Activated naive CD4-positive, alpha-beta T cell treated with anti-CD3 and anti-CD28 coated beads, Interleukin-2, amount 50 U/mL, for 72 hours (primary cell): ENCODE measurements around the gene SH3GL3. TPM values are rescaled to one million over a fixed set of nuclear protein-coding genes. Genes with fewer than 3 reads are reported as not detected.

Experiments used
- ATAC-seq, 2 donors: fragments of 150-1000 bp; cut with Tn5 transposase; 2 replicates each; pipeline ENCODE4 v1.10.0; 2021; ENCODE audit warnings: mild to moderate bottlenecking in 2 of 2, moderate library complexity in 2 of 2
- DNase-seq, 2 donors: peaks; one replicate each; pipeline ENCODE4 v3.0.0; 2021 to 2022; ENCODE audit warnings: low spot score in 2 of 2
- H3K27ac Mint-ChIP-seq, 2 donors: one replicate each; pipeline ENCODE4 v1.8.0; 2022; ENCODE audit warnings: mild to moderate bottlenecking in 2 of 2, mixed read lengths in 2 of 2
- H3K36me3 Mint-ChIP-seq, 2 donors: one replicate each; pipeline ENCODE4 v1.8.0; 2022; ENCODE audit warnings: mixed read lengths in 2 of 2
- H3K9me3 Mint-ChIP-seq, 2 donors: one replicate each; pipeline ENCODE4 v1.8.0; 2022; ENCODE audit warnings: mixed read lengths in 2 of 2
- total RNA-seq, 2 donors: library from RNA; stranded (reverse); gene quantifications; one replicate each; pipeline ENCODE4 v1.2.3, GENCODE V29; 2022

Gene SH3GL3
- total RNA-seq, 2 donors from 2014 or later = not detected

GRCh38 chr15:83446417-83446816 is 724 bp upstream of the SH3GL3 start:
- no peak for ATAC-seq
- DNase-seq = no peak
- Mint-ChIP-seq H3K27ac (no peak overlapping the region), H3K36me3 (no peaks in the 10 kb centered on the region), H3K9me3 (no peaks in the 10 kb centered on the region)

- no peaks in the 10 kb centered on the region for H3K9me3 Mint-ChIP-seq
- H3K36me3 Mint-ChIP-seq = no peaks in the 10 kb centered on the region
- no peak for DNase-seq
- H3K27ac Mint-ChIP-seq = no peak overlapping the region
- no peak for ATAC-seq
These were observed 2.1 kb downstream of the SH3GL3 start for GRCh38 chr15:83449250-83449671.

GRCh38 chr15:83449937-83450506 is 2.9 kb downstream of the SH3GL3 start:
- H3K36me3 Mint-ChIP-seq = no peaks in the 10 kb centered on the region
- H3K9me3 Mint-ChIP-seq = no peaks in the 10 kb centered on the region
- ATAC-seq = no peak
- no peak overlapping the region for H3K27ac Mint-ChIP-seq
- no peak for DNase-seq

GRCh38 chr15:83457149-83457548 is 10.0 kb downstream of the SH3GL3 start:
- ATAC-seq (no peak), DNase-seq (no peak)
- Mint-ChIP-seq H3K27ac (no peak overlapping the region), H3K36me3 (no peaks in the 10 kb centered on the region), H3K9me3 (no peaks in the 10 kb centered on the region)

- Mint-ChIP-seq H3K36me3 (no peaks in the 10 kb centered on the region), H3K27ac (no peak overlapping the region), H3K9me3 (no peaks in the 10 kb centered on the region)
- ATAC-seq (no peak), DNase-seq (no peak)
These were observed 11.2 kb downstream of the SH3GL3 start for GRCh38 chr15:83458381-83458780.

- H3K36me3 Mint-ChIP-seq = no peaks in the 10 kb centered on the region
- ATAC-seq (no peak), DNase-seq (no peak)
- no peaks in the 10 kb centered on the region for H3K9me3 Mint-ChIP-seq
- H3K27ac Mint-ChIP-seq = no peak overlapping the region
These were observed 14.9 kb downstream of the SH3GL3 start for GRCh38 chr15:83462026-83462425.

GRCh38 chr15:83462953-83463433 is 15.9 kb downstream of the SH3GL3 start:
- Mint-ChIP-seq H3K27ac (no peak overlapping the region), H3K36me3 (no peaks in the 10 kb centered on the region), H3K9me3 (no peaks in the 10 kb centered on the region)
- ATAC-seq = no peak
- DNase-seq = no peak

- Mint-ChIP-seq H3K9me3 (no peaks in the 10 kb centered on the region), H3K27ac (no peak overlapping the region), H3K36me3 (peaks cover 0 to 9% of the 10 kb centered on the region in 2 donors)
- DNase-seq (no peak), ATAC-seq (no peak)
These were observed 23.7 kb downstream of the SH3GL3 start for GRCh38 chr15:83470887-83471286.

- Mint-ChIP-seq H3K36me3 (peaks cover 0 to 9% of the 10 kb centered on the region in 2 donors), H3K27ac (no peak overlapping the region), H3K9me3 (no peaks in the 10 kb centered on the region)
- no peak for DNase-seq
- ATAC-seq = no peak
These were observed 24.2 kb downstream of the SH3GL3 start for GRCh38 chr15:83471307-83471866.

- ATAC-seq = no peak
- H3K9me3 Mint-ChIP-seq = no peaks in the 10 kb centered on the region
- DNase-seq = no peak
- no peak overlapping the region for H3K27ac Mint-ChIP-seq
- peaks cover 0 to 9% of the 10 kb centered on the region in 2 donors for H3K36me3 Mint-ChIP-seq
These were observed 25.0 kb downstream of the SH3GL3 start for GRCh38 chr15:83472151-83472550.

- ATAC-seq = no peak
- no peak for DNase-seq
- Mint-ChIP-seq H3K27ac (no peak overlapping the region), H3K36me3 (peaks cover 0 to 9% of the 10 kb centered on the region in 2 donors), H3K9me3 (no peaks in the 10 kb centered on the region)
These were observed 25.7 kb downstream of the SH3GL3 start for GRCh38 chr15:83472797-83473196.

- DNase-seq (no peak), ATAC-seq (no peak)
- Mint-ChIP-seq H3K27ac (no peak overlapping the region), H3K36me3 (peaks cover 0 to 9% of the 10 kb centered on the region in 2 donors), H3K9me3 (no peaks in the 10 kb centered on the region)
These were observed 27.4 kb downstream of the SH3GL3 start for GRCh38 chr15:83474578-83474977.

GRCh38 chr15:83475551-83475950 is 28.4 kb downstream of the SH3GL3 start:
- DNase-seq = no peak
- Mint-ChIP-seq H3K9me3 (no peaks in the 10 kb centered on the region), H3K27ac (no peak overlapping the region), H3K36me3 (peaks cover 0 to 9% of the 10 kb centered on the region in 2 donors)
- ATAC-seq = no peak

- DNase-seq (no peak), ATAC-seq (no peak)
- H3K9me3 Mint-ChIP-seq = no peaks in the 10 kb centered on the region
- H3K27ac Mint-ChIP-seq = no peak overlapping the region
- peaks cover 0 to 9% of the 10 kb centered on the region in 2 donors for H3K36me3 Mint-ChIP-seq
These were observed 28.9 kb downstream of the SH3GL3 start for GRCh38 chr15:83476066-83476465.

GRCh38 chr15:83476708-83477107 is 29.6 kb downstream of the SH3GL3 start:
- Mint-ChIP-seq H3K27ac (no peak overlapping the region), H3K9me3 (no peaks in the 10 kb centered on the region), H3K36me3 (peaks cover 0 to 9% of the 10 kb centered on the region in 2 donors)
- ATAC-seq = no peak
- DNase-seq = no peak

GRCh38 chr15:83477172-83477807 is 30.1 kb downstream of the SH3GL3 start:
- Mint-ChIP-seq H3K9me3 (no peaks in the 10 kb centered on the region), H3K36me3 (peaks cover 0 to 6% of the 10 kb centered on the region in 2 donors), H3K27ac (no peak overlapping the region)
- DNase-seq (no peak), ATAC-seq (no peak)

- no peak for DNase-seq
- ATAC-seq = no peak
- Mint-ChIP-seq H3K27ac (no peak overlapping the region), H3K9me3 (peaks cover 0 to 2% of the 10 kb centered on the region in 2 donors), H3K36me3 (no peaks in the 10 kb centered on the region)
These were observed 30.8 kb downstream of the SH3GL3 start for GRCh38 chr15:83477808-83478537.
